NCI-H2227 (cell line): Measurements from ENCODE around the gene NDNF.
A peak's percentile ranks its signal among the peaks of the same experiment; 100 is the strongest.

Source experiments
- DNase-seq: peaks from one replicate; lab custom pipeline; 2025; ENCODE audit not compliant: unreplicated experiment; lab: John Stamatoyannopoulos, UW

NDNF gene

GRCh38 chr4:121072224-121073003 lies at the start of gene NDNF:
Gene NDNF, minus strand, starts transcription at chr4:121072535. Its CDS starts 26,698 bp downstream, at chr4:121045837.
- DNase-seq, result peak; percentile 35

DNA sequence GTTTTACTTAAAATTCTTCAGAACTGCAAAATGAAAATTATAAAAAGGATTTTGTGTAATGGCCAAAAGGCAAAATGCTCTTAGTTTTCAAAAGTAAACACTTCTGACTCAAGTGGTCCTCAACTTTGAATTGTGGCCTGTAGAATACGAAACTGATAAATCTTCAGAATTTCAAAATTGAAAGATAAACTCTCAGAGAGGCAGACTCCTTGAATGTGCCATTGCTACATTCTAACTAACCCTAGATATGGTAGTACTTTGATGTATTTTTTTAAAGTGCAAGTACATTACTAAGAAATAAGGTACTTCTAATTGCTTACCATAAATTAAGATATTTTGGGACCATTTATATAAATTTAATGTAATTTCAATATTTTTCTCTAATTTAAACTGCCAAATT lies 47.4 kb upstream of the NDNF start:
- DNase-seq, result no peak

- no peak for DNase-seq
These were observed 46.0 kb upstream of the NDNF start for GRCh38 chr4:121118344-121118743.

GRCh38 chr4:121114756-121115155 lies 42.4 kb upstream of the NDNF start:
- DNase-seq, result no peak

- no peak for DNase-seq
These were observed 40.2 kb upstream of the NDNF start for GRCh38 chr4:121112530-121112929.

GRCh38 chr4:121108557-121108956 lies 36.2 kb upstream of the NDNF start:
- no peak for DNase-seq

GRCh38 chr4:121107507-121107906 lies 35.2 kb upstream of the NDNF start:
- DNase-seq, result no peak

GRCh38 chr4:121100093-121100775 lies 27.9 kb upstream of the NDNF start:
- no peak for DNase-seq

DNA sequence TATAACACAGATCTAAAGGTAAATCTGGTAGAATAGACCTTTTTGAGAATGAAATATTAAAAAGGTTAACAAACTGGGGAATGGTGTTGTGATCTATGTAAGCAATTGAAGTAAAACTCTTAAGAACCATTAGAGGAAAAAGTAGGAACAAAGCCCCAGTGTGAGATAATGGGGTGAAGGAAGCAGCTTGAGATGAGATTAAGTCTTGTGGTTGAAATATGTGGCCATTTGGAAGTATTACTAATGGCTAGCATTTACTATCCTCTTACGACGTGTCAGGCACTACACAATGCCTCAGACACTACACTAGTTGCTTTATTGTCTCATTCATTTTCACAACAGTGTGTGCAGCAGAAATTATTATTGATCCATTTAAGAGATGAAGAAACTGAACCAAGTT lies 25.9 kb upstream of the NDNF start:
- no peak for DNase-seq

DNA sequence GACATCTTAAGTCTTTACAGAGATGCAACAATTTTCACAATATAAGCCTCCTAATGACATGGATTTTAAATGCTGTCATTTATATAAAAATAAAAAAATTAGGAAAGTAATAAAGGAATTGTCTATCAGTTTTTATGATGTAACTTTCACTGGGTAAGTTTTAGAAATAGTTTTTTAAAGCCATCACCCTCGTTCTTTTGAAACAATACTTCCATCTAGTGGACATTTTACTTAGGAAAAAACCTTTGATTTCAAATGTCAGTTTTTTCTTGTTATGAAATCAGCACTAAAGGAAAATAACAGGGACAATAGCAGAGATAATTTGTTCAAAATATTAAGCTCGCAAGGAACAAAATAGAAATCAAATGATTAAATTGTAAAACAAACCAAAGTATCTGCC lies 24.3 kb upstream of the NDNF start:
- DNase-seq, result no peak

DNA sequence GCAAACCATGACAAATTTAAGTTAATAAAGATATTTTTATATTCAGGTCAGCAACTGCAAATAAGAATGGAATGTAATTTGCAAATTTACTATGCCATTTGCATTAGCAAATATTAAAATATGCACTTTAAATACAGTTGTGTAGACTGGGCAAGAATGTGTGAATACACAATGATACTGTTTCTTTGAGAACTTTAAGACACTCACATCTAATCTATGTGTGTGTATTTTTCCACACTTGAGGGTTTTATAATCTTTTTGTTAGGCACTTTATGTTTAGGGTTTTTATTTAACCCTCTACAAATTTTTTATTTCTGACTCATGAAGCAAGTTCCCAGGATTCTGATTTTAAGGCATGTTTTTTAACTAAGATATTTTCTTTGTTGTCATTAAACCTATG lies 23.9 kb upstream of the NDNF start:
- no peak for DNase-seq

- DNase-seq, result no peak
These were observed 22.1 kb upstream of the NDNF start for GRCh38 chr4:121094297-121094966.

DNA sequence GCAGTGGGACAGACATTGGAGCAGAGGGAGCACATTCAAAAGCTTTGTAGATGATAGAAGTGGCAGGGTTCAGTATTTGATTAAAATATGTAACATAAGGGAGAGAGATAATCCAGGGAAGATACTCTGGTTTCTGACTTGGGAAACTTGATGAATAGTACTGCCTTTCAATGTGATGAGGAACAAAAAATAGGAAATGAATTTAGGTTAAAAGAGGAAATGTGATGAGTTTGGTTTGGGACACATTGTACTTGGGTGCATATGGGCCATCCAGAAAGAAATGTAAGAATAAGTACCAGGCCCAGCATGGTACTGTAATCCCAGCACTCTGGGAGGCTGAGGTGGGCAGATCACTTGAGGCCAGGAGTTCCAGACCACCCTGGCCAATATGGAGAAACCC lies 20.9 kb upstream of the NDNF start:
- no peak for DNase-seq

DNA sequence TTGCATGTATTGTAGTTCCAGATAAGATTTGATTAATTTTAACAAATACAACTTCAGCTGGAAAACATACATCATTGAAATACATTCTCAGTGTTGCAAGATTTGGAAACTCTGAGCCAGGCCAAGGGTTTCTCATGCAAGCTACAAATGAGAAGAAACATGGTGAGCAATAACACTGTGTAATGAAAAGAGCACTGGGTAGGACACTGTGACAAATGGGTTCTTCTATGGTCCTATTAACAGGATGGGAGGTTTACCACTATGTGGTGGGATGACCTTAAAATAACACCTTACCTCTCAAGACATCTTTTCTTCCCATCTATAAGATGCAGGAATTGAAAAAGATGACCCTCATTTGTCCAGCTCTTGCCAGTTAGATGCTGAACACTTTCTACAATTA lies 19.6 kb upstream of the NDNF start:
- no peak for DNase-seq

DNA sequence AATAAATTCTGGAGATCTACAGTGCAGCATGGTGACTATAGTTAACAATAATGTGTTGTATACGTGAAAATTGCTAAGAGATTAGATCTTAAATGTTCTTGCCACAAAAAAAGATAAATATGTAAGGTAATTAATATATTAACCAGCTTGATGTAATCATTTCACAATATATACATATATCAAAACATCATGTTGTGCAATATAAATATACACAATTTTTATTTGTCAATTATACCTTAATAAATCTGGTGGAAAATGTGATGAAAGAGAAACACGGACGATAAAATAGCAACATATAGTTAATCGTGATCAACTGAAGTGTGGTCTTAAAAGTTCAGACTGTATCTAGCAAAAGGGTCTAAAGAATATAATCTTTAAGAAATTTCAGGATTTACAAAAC lies 16.5 kb upstream of the NDNF start:
- DNase-seq, result no peak

DNA sequence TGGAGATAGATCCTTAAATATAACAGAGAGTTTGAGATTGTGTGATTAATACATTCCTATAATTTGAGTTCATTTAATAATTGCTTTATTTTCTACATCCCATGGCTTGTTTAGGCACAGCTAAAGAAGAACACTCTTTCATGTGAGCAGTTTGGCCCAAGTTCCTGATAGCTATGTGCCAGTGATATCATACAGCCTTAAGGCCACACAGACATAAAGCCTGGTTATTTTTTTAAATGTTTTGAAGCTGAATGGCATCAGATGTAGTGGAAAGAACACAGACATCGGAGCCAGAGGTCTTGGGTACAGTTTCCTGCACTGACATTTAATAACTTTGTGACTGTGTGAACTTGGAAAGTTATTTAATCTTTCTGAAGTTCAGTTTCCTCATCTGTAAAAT lies 7.0 kb upstream of the NDNF start:
- DNase-seq, result no peak

- no peak for DNase-seq
These were observed 5.2 kb upstream of the NDNF start for GRCh38 chr4:121077496-121077895.

DNA sequence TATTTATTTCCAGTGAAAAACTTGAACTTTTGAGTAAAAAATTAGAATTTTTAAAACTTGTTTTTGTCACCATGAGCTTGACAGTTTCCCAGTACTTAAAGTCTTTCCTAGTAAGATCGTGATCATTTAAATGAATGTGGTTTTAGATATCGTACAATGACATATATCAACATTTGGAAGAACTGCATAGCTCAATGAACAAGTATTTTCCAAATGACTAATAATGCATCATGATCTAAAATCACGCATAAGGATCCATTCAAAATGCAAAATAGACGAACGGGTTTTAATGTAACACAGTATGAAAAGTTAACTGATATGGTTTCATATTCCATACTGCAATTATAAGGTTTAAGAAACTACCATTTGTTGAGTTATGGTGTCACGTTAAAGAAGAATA lies 4.1 kb upstream of the NDNF start:
- DNase-seq, result no peak

GRCh38 chr4:121073672-121074381 lies 1.5 kb upstream of the NDNF start:
- no peak for DNase-seq

GRCh38 chr4:121073004-121073435 lies 685 bp upstream of the NDNF start:
- DNase-seq, result no peak

GRCh38 chr4:121071640-121072223 lies 603 bp downstream of the NDNF start:
- DNase-seq, result no peak
